ENCODE results near the gene IFNLR1.

GRCh38 chr1:24207709-24208108 lies 20.6 kb upstream of the IFNLR1 start:
- TF ChIP-seq POLR2A (IDR thresholded peaks at IDR 0.05) (no peak), CTCF (IDR thresholded peaks at IDR 0.05) (no peak)

Measured in esophagus squamous epithelium (tissue), 4 donors.